ENCODE results near the gene CLCNKB. TPM values are rescaled to one million over a fixed set of nuclear protein-coding genes. Genes with fewer than 3 reads are reported as not detected.

The CLCNKB gene
- total and polyA plus RNA-seq, 2 of the 4 experiments (the other 2 are of a cell fraction), result 0.09 TPM; not detected in 1

DNA sequence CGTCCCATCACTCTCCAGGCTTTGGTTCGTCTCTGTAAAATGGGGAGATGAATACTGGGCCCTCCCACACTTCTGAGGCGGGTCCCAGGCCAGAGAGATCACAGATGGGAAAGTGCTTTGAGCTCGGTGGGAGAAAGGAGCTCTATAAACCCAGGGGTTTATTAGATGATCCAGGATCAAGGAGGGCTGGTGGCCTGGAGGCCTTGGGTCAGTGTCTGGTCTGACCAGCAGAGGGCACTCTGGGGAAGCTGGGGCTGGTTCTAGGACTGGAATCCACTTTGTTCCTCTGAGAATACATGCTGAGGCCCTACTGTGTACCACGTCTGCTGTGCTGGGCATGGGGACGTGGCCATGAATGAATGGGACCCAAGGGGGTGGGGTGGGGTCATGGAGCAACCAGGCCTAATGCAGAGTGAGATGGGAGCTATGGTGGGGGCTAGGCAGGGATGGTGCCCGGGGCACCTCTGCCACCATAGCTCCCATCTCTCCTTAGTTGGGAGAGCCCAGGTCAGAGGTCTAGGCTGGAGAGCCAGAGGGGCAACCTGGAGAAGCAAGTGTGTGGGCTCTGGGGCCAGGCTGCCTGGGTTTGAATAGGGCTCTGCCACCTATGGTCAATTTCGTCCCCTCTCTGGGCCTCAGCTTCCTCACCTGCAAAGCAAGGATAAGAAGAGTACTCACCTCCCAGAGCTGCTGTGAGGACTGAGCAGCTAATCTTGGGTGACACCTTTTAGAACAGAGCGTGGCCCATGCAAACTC is 38.9 kb downstream of the CLCNKB start:
- peak; percentile 55 for DNase-seq
- Histone ChIP-seq H3K56ac (ENCODE audit: extremely low read depth, insufficient read depth, low read length) (no peak overlapping the region), H3K27me3 (ENCODE audit: control insufficient read depth, insufficient read depth, low read length) (no peaks in the 10 kb centered on the region), H3K4me3 (ENCODE audit: insufficient read depth, low read depth, low read length) (no peak overlapping the region), H3K79me1 (ENCODE audit: low read depth in 1 of 2, low read length in 2 of 2) (no peaks in the 10 kb centered on the region; a peak in 1 of 4 replicates), H4K8ac (ENCODE audit: low read depth in 2 of 2, low read length in 2 of 2) (peak overlapping the region in 1 of 2 experiments; percentile 37; a peak in 1 of 4 replicates), H3K4me1 (ENCODE audit: control insufficient read depth, insufficient read depth, low read length) (peaks cover 3% of the 10 kb centered on the region), H2BK20ac (ENCODE audit: low read depth, low read length) (no peak overlapping the region), H2BK5ac (ENCODE audit: low read depth, low read length, poor library complexity, severe bottlenecking) (no peak overlapping the region), H2AK9ac (replicated peaks; ENCODE audit: low read depth, low read length, poor library complexity) (peak overlapping the region; percentile 77), H3K9me1 (ENCODE audit: insufficient read depth, low read length) (no peaks in the 10 kb centered on the region; the same call in 1 of the 2 replicates), H3K9me3 (ENCODE audit: control insufficient read depth, insufficient read depth, low read length) (no peaks in the 10 kb centered on the region), H3K4ac (ENCODE audit: low read depth, low read length) (peak overlapping the region; percentile 33), H4K5ac (ENCODE audit: low read depth, low read length) (no peak overlapping the region), H3K23ac (ENCODE audit: low read depth, low read length) (no peak overlapping the region), H4K91ac (ENCODE audit: insufficient read depth, low read depth, low read length) (peak overlapping the region; percentile 12), H3K9ac (ENCODE audit: low read depth, low read length) (no peak overlapping the region), H3K27ac (ENCODE audit: insufficient read depth, low read length) (no peak overlapping the region), H2BK120ac (ENCODE audit: low read depth, low read length) (peak overlapping the region; percentile 40; the same call in 1 of the 2 replicates), H3K36me3 (ENCODE audit: control insufficient read depth, insufficient read depth, low read length) (no peaks in the 10 kb centered on the region), H3K14ac (replicated peaks; ENCODE audit: low read depth, low read length) (no peak overlapping the region), H4K20me1 (ENCODE audit: insufficient read depth, low read length) (no peaks in the 10 kb centered on the region), H2AK5ac (ENCODE audit: low read depth, low read length) (peak overlapping the region; percentile 94), H2BK15ac (ENCODE audit: low read depth, low read length) (peak overlapping the region; percentile 47; the same call in 2 of the 3 replicates), H3K4me2 (ENCODE audit: low read depth, low read length) (no peak overlapping the region), H3K18ac (ENCODE audit: low read depth, low read length) (no peak overlapping the region), H2AFZ (replicated peaks; ENCODE audit: low read length, poor library complexity) (peak overlapping the region; percentile 61)
- BruUV-seq (replicated peaks), result no TSS peak
- in situ Hi-C loops (cut with MboI; ENCODE audit: low sequenced_read_pairs) (loop anchor here (5.0 kb wide), 1 partner anchor 280 kb away; no protein-coding TSS in a partner anchor), dilution Hi-C loops (cut with HindIII; ENCODE audit: low sequenced_read_pairs, unreplicated experiment) (no loop called here), intact Hi-C loops (cut with micrococcal nuclease) (loop anchor here (1.0 kb wide), 1 partner anchor 72 kb away; no protein-coding TSS in a partner anchor)
- ChIA-PET POLR2A (ENCODE audit: unreplicated experiment) (interaction anchor here (1.9 kb wide), 1 partner anchor 99 kb away, joined by 6 read pairs; no protein-coding TSS in a partner anchor), CTCF (interaction anchor here (0.5 to 3.0 kb wide), 20 partner anchors 9 to 294 kb away, joined by 3 to 15 read pairs (median 4); partner anchors contain the start of gene FAM131C)
- peak; percentile 72 for ATAC-seq (ENCODE audit: low read depth)
- WGBS, 2 experiments (ENCODE audit: extremely low coverage in 2 of 2, insufficient read length in 1 of 2), result 47% methylated on average over 3 of the region's 9 CpGs; no CpG with 5 or more reads in 1 of the 2 experiments
- TF ChIP-seq BHLHE40 (IDR thresholded peaks at IDR 0.05; ENCODE audit: low read depth, low read length) (no peak), CHD1 (IDR thresholded peaks at IDR 0.05; ENCODE audit: low read depth, low read length) (no peak), MXI1 (IDR thresholded peaks at IDR 0.05; ENCODE audit: borderline replicate concordance, low read depth, low read length) (no peak), RCOR1 (IDR thresholded peaks at IDR 0.05; ENCODE audit: insufficient replicate concordance, low read length) (no peak), POLR2A (IDR thresholded peaks at IDR 0.05; ENCODE audit: low read depth, low read length) (no peak), MAZ (IDR thresholded peaks at IDR 0.05; ENCODE audit: borderline replicate concordance, low read depth, low read length) (no peak), RFX5 (IDR thresholded peaks at IDR 0.05; ENCODE audit: low read depth, low read length) (no peak), CEBPB (IDR thresholded peaks at IDR 0.05; ENCODE audit: low read depth, low read length) (no peak), MAFK (IDR thresholded peaks at IDR 0.05; ENCODE audit: low read depth, low read length) (no peak), RAD21 (IDR thresholded peaks at IDR 0.05; ENCODE audit: low read length) (peak; percentile 88), FOS (IDR thresholded peaks at IDR 0.05; ENCODE audit: low read depth, low read length) (no peak)
- TF ChIP-seq, protein P1, sequence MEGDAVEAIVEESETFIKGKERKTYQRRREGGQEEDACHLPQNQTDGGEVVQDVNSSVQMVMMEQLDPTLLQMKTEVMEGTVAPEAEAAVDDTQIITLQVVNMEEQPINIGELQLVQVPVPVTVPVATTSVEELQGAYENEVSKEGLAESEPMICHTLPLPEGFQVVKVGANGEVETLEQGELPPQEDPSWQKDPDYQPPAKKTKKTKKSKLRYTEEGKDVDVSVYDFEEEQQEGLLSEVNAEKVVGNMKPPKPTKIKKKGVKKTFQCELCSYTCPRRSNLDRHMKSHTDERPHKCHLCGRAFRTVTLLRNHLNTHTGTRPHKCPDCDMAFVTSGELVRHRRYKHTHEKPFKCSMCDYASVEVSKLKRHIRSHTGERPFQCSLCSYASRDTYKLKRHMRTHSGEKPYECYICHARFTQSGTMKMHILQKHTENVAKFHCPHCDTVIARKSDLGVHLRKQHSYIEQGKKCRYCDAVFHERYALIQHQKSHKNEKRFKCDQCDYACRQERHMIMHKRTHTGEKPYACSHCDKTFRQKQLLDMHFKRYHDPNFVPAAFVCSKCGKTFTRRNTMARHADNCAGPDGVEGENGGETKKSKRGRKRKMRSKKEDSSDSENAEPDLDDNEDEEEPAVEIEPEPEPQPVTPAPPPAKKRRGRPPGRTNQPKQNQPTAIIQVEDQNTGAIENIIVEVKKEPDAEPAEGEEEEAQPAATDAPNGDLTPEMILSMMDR (conservative IDR thresholded peaks at IDR 0.05; ENCODE audit: low read depth, low read length), result peak; percentile 85
- TF ChIP-seq, protein P2, sequence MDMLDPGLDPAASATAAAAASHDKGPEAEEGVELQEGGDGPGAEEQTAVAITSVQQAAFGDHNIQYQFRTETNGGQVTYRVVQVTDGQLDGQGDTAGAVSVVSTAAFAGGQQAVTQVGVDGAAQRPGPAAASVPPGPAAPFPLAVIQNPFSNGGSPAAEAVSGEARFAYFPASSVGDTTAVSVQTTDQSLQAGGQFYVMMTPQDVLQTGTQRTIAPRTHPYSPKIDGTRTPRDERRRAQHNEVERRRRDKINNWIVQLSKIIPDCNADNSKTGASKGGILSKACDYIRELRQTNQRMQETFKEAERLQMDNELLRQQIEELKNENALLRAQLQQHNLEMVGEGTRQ (IDR thresholded peaks at IDR 0.05; ENCODE audit: low read depth, low read length), result no peak
- TF ChIP-seq, protein P3, sequence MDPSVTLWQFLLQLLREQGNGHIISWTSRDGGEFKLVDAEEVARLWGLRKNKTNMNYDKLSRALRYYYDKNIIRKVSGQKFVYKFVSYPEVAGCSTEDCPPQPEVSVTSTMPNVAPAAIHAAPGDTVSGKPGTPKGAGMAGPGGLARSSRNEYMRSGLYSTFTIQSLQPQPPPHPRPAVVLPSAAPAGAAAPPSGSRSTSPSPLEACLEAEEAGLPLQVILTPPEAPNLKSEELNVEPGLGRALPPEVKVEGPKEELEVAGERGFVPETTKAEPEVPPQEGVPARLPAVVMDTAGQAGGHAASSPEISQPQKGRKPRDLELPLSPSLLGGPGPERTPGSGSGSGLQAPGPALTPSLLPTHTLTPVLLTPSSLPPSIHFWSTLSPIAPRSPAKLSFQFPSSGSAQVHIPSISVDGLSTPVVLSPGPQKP (IDR thresholded peaks at IDR 0.05; ENCODE audit: borderline replicate concordance, low read depth, low read length), result no peak
